GM21786 (cell line): ENCODE measurements around the gene CPOX.
A peak's percentile ranks its signal among the peaks of the same experiment; 100 is the strongest.
"Not testable (repeated sequence)": the region's sequence is repeated elsewhere in the genome, so short reads cannot be mapped to it uniquely, and the experiment has no call there.

Experiments used
- ATAC-seq: cut with Tn5 transposase; IDR thresholded peaks from one replicate; pipeline ENCODE4 v1.9.1; 2021; ENCODE audit not compliant: unreplicated experiment

Gene CPOX

DNA sequence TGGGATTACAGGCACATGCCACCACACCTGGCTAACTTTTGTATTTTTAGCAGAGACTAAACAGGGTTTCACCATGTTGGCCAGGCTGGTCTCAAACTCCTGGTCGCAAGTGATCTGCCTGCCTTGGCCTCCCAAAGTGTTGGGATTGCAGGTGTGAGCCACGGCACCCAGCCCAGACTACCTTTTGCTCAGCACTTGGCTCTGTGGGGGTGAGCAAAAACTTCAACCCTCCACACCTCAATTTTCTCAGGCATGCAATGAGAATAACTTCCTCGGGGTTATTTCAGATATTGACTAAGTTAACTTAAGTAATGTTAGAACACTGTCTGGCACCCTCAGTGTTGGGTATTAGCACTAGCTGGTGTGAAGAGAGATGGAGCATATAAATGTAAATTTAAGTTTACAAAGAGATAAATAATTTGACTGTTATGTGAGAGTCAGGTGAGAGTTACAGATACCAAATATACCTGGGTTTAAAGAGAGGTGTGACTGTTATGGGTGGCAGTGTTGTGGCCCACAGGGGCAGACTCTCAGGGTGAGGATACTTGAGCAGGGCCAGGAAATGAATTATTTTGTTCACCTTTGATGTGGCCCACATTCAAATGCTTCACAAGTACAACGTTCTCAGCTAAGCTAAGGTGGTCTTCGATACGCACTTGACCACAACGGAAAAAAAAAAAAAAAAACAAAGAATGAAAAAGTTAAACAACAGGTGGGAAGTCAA lies 29.0 kb downstream of the CPOX start:
- peak; percentile 11 for ATAC-seq

DNA sequence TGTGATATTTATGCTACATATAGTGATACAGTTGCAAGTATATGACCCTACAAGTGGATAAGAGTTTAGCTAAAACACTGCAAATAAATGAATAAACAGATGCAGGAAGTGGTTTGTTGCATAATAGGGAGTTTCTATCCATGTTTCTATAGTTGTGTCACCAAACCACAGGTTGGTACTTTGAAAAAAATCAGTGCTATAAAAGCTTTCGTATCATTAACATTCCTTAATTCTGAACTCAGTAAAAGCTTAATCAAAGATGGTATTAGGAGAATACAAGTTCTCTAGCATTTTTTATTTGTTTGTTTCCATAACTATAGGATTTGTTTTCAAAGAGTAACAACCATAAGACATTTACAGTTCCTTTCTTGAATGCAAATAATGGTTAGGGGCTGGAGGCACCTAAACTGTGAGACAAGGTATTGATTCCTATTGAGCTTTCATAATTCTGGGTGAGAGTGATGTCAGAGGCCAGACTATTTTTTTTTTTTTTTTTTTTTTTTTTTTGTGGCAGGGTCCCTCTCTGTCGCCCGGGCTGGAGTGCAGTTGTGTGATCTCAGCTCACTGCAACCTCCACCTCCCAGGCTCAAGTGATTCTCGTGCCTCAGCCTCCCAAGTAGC lies 29.6 kb downstream of the CPOX start:
- ATAC-seq, result peak; percentile 57

DNA sequence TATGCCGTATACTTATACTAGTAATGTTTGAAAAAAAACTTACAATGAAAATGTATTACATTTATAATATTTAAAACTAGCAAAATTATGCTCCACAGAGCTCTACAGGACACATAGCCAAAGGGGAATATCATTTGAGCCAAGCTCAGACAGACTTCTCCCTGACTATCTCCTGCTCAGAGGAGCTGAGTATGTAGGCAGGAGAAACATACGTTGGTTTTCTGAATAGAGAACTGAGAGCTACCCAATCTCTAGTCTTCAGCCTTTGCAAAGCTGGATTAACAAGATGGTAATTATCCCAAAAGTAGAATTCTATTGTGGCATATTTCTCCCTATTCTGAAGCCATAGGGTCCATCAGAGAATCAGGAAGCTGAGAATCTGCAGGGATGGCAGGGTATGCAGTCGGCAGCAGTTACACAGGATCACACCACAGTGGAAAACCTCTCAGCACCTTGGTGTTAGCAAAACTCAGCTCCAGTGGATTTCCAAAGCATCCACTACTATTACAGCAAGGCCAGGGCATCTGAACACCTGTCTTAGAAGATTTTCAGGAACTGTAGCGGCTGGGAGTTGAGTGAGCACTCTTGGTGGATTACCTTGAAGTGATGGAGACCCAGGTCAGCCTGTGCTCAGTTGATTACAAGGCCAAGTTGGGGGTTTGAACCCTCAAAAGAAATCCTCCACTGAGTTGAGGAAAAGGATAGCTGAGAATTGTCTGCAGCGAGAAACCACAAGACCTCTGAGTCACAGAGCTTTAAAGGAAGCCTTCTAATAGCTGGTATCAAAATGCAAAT lies 31.5 kb downstream of the CPOX start:
- ATAC-seq, result no peak

DNA sequence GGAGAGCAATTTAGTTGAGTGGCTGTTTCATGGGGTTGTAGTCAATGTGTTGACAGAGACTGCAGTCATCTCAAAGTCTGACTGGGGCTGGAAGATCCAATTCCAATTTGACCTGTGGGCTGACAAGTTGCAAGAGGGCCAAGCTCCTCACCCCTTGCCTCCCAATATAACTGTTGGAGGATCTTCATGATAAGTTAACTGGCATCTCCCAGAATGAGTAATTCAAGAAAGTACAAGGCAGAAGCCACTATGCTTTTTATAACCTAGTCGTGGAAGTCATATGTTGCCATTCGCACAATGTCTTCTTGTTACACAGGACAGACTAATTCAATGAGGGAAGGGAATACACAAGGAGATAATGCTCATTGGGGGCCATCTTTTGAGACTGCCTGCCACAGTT lies 32.5 kb downstream of the CPOX start:
- ATAC-seq, result no peak

DNA sequence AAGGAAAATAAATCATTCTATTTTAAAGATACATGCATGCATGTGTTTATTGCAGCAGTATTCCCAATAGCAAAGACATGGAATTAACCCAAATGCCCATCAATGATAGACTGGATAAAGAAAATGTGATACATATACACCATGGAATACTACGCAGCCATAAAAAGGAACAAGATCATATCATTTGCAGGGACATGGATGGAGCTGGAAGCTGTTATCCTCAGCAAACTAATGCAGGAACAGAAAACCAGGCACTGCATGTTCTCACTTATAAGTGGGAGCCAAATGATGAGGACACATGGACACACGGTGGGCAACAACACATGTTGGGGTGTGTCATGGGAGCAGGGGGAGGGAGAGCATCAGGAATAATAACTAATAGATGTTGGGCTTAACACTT lies 33.6 kb downstream of the CPOX start:
- not testable (repeated sequence) for ATAC-seq

DNA sequence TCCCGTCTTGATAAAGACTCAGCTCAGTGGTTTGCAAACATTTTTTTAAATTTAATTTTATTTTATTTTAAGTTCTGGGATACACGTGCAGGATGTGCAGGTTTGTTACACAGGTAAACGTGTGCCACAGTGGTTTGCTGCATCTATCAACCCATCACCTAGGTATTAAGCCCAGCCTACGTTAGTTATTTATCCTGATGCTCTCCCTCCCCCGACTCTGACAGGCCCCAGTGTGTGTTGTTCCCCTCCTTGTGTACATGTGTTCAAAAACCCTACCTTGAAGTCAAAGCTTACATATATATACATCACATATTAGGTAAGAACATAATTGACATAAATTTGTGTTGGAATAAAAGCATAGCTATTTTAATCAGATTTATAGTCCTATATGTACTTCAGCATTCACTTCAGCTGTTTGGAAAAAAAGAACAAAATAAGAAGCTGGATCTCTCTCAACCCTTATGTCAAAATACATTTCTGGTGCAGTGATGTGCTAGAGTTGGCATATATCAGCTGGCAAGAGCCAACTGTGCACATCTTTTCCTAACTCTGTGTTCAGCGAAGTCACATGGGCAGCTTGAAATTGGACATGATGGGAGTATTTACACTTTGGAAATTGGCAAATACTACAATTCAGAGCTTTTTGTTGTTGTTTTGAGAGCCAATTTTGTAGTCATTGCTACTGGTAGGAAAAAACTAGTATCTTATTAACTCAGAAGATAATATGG lies 35.1 kb downstream of the CPOX start:
- no peak for ATAC-seq

DNA sequence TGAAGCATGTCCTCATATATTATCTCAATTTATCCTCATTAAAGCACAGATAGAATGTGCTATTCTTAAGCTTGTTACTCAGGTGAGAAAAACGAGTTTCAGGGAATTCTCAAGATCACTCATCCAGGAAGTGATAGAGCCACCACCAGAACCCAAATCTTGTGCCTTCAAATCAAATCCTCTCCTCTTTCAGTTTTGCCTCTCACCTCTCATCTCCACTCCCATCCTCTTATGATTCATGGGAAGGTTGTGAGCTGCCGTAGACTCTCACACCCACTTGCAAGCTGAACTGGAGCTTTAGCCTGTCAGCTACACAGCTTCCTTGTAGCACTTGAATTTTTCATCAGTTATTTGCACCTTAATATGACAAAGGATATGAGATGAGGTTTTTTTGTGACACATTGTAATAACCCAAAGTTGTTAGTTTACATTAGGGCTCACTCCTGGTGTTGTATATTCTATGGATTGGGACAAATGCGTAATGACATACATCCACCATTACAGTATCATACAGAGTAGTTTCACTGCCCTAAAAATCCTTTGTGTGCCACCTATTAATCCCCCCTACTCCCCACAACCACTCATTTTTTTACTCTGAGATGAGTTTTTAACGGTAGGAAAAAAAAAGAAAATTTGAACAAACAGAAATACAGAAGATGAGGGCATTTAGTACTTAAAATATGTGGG lies 35.9 kb downstream of the CPOX start:
- ATAC-seq, result no peak

DNA sequence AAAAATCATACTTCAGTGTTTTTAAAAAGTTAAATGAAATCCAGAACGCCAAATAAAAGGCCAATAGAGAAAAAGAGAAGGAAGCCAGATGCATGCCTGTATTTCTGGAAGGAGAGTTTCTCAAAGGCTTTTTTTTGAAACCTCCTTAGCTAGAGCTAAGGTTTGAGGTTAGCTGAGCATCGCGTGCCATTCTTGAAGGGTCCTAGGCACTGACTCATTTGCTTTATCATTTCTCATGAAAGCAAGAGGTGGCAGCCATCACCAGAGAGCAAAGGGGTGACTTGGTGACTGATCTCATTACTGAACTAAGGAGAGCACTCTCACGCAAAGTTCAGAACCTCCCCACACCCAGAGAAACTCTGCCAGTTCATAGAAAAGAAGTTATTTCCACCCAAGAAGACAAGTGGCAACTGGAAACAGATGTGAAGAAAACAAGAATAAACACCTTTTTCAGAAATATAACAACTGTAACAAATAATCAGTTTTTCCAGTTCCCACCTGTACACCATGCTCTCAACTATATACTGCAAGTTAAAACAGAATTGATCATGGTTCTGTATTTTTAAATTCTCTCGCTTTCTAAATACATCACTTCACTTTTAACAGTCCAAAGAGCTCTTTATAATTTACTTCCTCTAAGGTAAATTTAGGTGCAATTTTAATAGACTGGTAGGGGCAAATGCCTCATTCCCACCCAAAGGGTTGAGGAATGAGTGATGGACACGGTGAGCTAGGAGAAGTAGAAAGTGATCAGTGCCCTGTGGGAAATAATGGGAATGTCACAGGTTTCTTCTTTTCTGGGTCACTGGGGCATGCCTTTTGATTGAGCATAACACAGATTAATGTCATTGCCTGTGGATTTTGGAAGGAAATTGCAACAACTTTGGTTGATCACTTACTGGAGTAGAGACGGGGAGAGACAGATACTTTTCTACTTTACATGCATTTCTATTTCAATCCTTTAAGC lies 37.0 kb downstream of the CPOX start:
- peak; percentile 74 for ATAC-seq

DNA sequence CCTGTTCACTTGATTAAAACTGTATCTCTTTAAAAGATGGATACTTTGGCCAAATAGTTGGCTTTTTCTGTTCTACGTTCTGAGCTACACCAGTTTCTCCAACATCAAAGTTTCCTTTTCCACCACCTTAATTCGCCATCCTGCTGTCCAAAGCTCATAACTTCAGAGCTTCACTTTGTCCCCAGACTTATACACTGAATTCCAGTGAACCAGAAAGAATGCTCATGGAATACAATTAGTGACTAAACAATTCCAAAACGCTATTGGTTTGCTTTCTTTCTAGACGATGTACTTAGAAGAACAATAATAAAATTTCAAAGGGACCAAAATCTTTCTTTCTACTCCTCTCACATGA lies 38.4 kb downstream of the CPOX start:
- ATAC-seq, result no peak

DNA sequence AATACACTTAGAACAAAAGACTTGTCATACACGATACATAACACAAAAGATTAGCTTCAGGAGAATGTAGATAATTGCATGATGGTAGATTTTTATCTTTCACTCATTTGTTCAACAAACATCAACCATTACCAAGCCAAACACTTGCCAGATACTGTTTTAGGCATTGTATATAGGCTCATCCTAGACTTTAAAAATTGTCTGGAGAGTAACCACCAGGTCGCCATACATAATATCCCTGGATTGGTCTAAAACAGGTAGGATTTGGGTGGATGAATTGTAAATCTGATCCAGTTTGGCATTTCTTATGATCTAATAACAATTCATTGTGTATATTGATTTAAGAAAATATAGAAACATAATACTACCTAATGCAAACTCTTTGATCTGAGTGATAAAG lies 38.8 kb downstream of the CPOX start:
- ATAC-seq, result no peak

DNA sequence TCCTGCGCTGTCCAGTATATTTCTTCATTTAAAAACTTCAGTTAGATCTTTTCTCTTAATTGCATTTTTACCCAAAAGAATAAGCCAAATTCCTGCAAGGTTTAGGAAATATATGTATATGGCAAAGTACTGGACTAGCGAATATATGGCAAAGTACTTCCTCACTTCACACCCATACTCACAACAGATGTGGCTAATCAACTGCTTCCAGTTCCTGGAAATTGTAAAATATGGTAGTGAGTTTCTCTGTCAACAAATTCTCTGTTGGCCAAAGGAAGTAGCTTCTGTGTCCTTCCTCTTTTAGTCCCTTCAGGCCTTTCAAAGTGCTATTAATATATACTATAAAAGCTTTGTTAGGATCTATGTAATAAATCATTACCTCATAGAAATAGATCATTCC lies 39.7 kb downstream of the CPOX start:
- no peak for ATAC-seq

DNA sequence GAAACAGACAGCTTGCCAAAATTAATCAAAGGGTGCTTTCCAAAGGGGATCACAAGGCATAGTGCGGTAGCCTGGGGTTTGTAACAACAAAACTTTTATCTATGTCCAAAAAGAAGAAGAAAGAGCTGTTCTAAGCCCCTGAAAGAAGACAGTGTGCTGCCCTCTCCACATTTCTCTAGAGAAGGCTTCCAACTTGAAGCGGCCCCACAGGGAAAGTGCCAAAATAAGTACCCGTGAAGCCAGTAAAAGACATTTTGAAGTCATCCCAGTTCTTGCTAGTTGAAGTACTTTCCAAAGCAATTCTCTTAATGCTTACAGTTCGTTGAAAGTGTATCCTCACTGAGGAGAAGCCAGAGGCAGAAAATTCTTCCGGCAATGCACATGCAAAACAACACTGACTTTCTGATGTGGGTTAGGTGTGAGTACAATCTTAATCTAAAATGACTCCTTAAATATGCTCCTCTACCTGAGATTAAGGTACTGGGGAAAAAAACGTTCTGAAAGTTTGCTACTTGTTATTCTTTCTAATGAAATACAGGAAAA lies 40.3 kb downstream of the CPOX start:
- ATAC-seq, result no peak

DNA sequence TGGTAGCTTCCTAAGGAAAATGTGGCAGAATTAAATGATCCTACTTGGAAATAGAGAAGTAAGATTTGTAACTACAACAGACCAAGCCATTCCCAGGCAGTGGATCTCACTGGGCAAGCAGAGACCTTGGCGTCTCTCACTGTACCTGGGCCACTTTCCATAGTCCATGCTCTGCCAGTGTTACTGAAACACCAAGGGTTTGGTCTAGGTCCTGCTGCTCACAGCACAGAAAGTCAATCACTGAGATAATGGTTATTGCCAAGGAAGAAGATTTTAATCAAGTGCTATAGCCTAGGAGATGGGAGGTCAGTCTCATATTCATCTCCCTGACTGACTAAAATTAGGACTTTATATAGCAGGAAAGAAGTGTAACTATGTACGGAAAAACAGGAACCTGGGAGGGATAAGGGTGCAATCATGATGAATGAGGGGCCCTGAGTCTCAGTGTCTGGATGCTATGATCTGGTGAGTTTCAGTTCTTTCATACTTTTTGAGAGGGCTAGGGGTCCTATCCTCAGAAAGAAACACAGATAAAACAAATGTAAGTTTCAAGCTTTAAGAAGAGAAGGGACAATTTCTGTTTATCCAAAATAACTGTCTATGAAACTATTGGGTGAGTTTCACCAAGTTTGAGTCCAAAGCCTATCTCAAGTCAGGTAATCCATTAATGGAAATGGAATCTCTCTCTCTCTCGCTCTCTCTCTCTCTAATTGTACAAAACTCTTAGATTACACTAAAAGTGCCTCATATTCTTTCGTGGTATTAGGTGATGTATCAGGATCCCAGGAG lies 41.0 kb downstream of the CPOX start:
- no peak for ATAC-seq

DNA sequence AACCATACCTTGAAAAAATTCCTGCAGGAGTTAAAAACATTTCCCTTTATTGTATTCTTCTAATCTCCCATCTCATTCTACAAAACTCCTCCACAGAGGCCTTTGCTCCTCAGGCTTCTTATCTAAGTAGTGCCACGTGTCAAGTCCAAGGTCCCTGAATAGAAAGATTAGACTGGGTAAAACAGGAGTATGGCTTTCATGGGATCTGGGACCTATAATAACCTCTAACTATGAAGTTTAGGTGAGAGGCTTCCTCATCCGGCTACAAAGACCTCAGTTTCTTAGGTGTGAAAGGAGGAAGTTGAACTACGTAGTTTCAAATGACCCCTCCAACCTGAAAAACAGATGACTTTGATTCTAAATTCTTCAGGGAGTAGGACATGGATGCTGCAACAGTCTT lies 41.7 kb downstream of the CPOX start:
- no peak for ATAC-seq

DNA sequence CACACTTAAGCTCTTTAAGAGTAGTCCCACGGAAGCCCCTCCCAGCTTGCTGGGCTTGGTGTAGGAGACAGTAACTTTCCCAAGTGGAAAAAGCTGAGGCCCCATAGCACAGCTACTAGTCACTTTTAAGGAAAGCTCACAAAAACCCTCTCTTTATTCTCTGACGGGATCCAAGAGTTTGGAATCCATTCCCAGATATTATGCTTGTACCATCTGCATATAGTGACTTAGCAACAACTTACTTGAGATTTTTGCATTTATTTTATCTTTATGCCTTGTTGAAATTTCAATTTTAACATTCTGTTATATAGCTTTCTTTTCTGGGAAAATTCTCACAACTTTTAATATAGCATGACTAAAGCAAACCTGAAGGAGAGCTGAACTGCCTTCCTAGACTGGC lies 42.2 kb downstream of the CPOX start:
- ATAC-seq, result no peak

DNA sequence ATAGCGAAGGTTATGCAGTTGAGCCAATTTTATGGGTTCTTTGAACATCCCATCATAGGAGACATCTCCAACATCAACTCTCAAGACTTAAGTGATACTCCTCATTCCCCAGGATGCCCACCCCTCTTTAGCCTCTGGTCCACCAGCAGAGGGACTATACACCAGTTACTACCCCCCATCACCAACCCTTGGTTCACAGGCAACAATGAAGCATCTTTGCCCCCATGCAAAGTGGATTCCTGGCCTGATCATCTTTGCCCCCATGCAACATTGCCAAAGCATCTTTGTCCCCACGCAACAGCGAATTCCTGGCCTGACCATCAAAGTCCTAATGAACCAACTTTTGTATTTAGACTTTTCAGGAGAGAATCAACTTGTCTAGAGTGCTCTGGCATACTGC lies 42.6 kb downstream of the CPOX start:
- no peak for ATAC-seq

DNA sequence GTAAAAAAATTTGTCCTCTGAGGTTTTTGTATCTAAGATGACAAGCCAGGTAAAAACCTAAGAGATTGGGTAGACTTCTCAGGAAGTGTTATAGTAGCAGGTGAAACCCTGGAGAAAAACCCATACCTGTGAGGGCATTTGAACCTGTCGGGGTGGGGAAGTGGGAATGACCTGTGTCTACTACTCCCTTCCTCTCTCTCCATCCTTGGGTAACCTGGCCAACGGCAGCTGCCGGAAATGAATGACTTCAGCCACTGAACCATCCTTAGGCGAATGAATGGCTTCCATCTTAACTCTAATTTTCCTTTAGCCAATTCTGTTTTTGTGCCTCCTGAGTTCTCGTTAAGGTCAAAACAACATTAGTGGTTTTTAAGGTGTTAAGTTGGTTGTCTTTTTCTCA lies 44.9 kb downstream of the CPOX start:
- no peak for ATAC-seq

DNA sequence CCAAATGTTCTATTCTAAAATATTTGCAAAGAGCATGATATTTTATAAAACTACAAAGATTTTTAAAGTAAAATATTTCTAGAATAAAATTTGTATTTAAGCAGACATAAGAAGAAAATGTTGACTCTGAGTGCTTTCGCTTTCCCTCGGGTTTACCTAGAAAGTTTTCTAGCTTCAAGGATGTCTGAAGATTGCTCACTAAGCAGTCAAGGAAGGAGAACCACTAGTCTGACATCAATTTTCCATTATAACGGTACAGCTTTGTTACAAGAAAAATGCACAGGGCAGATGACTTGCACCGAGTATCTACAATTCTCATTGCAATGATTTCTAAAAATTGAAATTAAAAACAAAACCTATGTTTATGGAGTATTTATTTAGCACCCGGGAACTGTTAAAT lies 47.5 kb downstream of the CPOX start:
- peak; percentile 45 for ATAC-seq

DNA sequence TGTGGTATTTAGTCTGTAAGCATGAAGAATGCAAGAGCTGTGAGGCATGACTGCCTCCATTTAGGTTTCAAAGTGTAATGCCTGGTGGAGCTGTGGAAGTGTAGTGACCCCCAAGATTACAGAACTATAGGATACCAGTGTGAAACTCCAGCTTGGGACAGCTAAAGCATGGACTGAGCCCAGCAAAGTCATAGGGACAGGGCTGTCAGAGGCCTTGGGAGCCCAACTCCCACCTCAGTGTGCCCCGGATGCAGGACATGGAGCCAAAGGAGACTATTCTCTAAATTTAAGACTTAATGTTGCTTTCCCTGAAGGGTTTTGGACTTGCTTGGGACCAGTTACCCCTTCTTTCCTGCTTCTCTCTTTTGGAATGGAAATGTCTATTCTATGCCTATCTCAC lies 50.8 kb downstream of the CPOX start:
- ATAC-seq, result no peak
